ELF-1 (cell line): ENCODE data around the gene ERI3.
A peak's percentile ranks its signal among the peaks of the same experiment; 100 is the strongest.

Experiments used
- DNase-seq: peaks from one replicate; pipeline ENCODE4 v3.0.0-alpha.2; 2016; ENCODE audit warnings: low read depth, low spot score

Gene ERI3

DNA sequence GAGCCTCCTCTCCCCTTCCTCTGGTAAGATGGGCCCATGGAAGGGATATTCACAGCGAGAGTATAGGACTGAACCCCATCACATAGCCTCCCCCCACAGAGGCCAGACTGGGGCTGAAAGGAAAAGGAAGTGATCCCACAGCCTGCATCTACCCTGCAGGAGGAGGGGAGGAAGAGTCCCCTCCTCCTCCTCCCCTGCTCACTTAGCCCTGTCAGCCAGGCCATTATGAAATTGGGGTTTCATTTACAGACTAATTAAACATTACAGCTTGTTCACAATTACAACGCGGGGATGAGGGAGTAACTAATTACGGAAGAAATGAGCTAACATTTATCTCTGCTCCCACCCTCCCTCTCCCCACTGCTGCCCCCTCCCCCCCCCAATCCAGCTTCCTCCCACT lies 116.4 kb downstream of the ERI3 start:
- no peak for DNase-seq

DNA sequence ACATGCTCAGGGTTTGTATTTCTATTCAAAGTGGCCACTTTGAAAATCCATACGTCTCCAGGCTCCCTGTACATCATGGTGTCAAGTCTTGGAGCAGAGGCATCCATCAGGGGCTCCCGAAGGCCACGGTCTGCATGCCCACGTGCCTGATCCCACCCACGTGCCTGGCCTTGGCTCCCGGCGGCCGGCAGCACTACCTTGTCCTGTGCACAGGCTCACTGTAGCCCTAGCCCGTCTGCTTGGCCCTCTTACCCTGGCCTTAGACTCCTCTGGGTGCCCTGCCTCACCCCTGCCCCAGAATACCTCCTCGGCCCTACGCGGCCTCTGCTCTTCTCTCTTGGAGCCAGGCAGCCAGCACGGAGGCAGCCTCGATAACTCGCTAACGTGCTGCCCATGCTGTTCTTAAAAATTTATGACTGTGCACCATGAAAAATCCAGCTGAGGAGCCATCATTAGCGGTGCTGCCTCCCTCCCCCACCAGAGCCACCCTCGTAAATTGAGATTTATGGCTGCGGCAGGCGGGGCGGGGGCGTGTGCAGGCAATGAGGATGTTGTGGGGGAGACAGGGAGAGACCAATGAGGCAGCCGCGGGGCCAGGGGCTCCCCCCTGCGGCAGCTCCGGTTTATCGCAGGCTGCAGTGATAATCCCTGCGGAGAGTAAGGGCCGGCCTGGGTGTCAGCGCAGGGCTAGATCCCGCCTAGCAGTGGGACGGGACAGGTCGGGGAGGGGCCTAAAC lies 117.2 kb downstream of the ERI3 start:
- peak; percentile 97 for DNase-seq

DNA sequence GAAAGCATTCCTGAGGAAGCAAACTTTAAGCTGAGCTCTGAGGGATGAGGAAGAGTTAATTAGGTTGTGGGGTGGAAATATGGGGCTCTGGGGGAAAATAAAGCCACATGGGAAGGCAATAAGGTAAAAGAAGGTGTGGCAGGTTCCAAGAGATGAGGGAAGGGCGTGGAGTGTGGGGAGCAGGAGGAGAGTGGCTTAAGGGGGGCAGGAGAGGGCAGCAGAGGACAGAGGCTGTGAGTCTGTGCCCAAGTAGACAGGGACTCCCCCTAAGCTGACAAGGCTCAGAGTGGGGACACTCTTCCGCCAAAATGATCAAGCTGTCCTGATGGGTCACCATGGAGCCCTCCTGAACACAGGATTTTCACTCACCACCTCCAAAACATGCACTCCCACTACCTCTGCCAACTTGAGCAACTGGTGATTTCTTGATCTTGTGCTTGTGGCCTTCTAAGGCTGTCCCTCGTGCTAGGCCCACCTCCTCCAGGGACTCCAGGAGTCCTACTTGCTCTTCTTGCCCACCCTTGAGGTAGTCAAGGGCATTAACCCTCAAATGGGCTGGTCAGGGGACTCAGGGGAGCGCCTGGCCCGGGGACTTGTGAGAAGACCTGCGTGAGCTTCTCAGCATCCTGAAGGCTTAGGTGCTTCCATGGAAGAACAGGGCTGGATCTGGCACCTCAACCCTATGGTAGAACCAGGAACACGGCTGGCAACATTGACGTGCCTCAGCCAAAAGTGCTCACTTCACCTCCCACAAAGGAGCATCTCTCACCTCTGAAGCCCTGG lies 118.4 kb downstream of the ERI3 start:
- no peak for DNase-seq

DNA sequence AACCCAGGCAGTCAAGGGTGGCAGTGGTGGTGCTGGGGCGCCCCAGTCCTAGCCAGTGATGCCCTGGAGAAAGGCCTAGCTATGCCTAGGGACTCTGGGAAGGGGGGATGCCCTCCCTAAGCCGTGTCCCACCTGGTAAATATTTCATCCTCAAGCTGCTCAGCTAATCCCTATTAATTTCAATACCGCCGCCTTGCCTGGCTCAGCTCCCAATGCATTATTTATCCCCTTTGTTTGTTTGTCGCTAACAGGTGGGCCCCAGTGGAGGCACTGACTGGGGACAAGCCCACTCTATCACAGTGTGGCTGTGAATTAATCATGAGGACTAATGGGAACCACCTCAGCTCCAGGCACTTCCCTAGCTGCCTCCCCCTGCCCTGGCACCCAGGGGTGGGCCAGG lies 119.2 kb downstream of the ERI3 start:
- DNase-seq = no peak

DNA sequence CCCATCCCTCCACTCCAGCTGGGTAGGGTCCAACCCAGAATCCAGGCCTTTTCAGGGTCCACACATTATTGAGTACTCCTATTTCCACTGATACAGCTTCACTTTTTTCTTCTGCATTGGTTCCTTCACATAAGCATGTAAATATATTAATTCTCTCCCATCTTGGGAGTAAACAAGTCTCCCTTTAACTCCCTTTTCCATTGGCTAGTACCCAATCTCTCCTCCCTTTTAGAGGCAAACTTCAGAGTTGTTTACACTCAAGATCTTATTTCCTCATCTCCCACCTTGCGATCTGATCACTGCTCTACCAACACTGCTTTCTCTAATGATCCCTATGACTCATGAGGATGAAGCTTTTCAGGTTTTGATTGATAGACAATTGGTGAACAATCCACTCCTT lies 121.5 kb downstream of the ERI3 start:
- no peak for DNase-seq

DNA sequence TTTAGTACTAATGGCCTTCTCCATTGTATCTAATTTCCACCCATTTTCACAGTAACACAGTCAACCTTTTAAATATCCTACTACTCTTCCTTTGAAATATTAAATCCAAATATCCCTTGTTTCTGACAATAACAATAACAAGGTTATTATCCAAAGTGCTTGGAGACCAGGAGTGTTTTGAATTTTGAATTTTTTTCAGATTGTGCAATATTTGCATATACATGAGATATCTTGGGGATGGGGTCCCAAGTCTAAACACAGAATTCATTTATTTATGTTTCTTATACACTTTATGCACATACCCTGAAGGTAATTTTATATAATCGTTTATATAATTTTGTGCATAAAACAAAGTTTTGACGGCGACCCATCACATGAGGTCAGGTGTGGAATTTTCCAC lies 124.3 kb downstream of the ERI3 start:
- no peak for DNase-seq

DNA sequence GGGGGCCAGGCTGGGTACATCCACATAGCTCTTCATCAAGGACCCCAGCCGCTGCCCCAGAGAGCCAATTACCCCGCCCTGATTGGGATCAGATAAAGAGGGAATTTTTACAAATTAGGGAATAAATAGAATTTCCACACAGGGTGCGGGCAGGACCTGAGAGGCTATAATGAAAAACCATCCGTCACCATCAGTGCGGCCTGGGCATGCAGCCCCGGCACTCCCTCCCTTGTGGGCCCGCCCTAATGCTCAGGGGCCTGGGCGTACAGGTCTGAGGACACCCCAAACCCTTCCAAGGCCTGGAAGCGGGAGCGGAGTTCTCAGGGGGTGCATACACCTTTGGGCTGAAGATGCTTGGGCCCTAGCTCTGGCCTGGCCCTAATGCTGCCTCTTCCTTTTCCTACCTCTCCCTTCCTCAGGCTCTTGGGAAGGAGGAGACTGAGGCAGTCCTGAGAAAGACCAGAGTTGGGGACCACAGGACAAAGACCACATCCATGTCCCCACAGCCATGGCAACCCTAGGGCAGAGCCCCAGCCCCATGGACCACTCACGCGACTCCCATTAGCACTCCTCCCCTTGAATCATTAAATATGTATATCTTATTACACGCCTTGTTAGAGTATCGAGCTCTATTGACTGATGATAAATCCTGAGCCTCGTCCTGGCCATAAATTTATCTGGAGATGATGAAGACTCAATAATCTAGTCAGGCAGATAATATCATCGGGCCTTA lies 125.5 kb downstream of the ERI3 start:
- DNase-seq = no peak

DNA sequence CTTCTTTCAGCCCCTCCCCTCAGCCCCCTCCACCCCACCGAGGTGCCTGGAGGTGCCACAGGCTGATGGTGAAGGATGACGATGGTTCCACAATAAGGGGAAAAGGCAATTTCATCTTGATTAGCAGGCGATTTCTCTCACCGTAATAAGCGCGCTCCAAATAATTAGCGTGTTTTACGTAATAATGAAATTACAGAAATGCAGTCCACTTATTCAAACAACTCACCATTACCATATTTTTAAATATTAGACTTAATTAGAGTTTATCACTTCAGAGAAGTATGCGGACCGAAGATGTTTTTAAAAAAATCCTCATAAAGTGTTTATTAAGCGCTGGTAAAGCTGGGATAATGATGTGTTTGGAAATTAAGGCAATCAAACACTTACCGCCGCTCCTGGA lies 126.8 kb downstream of the ERI3 start:
- no peak for DNase-seq

DNA sequence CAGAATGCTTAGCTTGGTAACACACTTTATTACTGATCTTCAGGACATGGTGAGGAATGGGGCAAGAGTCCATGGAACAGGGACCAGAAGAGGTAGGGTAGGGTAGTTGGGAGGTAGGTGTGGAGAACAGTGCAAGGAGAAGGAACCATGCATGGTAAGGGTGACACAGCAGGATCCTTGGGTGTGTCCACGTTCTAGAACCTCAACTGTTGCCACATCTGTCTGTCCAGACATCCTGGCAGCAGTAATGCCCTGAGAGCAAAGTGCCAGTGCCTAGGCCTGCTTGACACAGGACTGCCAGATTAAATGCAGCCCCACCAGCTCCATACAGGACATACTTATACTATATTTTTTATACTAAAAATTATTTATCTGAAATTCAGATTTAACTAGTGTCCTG lies 127.8 kb downstream of the ERI3 start:
- DNase-seq = no peak

DNA sequence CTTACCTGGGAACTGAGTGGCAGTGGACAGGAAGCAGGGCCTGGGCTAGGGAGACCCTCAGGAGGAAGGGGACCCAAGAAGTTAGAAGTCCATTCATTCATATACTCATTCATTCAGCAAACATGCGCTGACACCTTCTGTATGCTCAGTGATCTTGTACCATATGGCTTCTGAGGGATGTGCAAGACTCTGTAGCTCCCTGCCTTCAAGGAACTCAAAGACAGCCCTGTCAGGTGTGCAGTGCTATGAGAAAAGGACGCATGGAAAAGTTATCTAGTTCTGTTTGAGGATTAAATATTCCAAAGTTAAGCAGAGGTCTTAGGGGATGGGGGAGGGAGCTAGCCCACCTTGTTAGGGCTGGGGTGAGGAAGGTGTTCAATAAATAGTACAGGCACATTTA lies 129.3 kb downstream of the ERI3 start:
- no peak for DNase-seq

DNA sequence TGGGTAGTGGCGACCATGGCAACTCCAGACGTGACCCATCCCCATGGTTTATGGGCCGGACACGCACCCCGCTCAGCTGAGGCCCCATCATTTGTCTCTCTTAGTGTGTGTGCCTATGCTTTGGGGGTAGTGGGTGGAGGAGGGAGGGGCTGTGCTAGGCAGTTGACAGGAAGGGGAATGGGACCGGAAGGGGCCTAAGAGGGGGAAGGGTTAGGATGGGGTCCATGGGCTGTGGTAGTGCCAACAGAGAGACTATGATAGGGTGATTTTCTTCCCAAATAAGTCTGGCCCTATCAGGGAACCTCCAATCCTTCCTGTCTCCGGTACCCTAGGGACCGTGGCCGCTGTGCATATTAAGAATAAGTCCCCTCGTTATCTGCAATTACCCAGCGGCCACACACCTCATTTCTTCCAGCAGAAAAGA lies 131.9 kb downstream of the ERI3 start:
- no peak for DNase-seq

DNA sequence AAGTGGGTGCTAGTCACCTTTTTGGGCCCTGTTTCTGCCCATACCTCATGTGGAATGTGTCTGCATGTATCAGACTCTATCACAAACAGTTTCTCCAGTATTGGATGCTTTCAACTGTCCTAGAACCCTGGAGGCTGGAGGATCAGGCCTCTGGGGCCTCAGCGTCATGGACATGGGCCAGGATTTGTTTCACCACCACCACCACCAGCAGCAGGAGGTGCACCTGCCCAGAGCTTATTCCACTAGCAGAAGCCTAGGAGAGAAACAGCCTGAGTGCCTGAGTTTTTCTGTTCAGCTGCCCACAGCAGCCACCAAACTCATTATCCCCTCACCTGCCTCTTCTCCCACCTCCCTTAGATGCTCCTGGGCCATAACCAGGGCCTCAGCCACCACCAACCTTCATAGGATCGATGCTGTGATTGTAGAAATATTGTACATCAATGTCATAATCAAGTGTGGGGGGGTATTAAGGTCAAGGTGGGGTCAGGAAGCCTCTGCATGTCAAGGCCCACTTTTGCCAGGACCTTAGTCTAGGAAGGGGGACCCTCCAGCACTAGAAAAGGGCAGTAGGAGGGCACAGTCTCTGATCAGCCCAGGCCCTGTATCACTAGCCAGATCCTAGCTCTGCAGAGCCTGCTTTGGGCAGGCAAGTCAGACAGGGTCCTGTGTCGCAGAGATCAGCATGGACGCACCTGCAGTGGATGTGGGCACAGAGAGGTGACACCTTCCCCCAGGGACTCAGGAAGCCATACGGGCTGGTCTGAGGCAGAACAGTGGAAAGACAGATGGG lies 132.5 kb downstream of the ERI3 start:
- no peak for DNase-seq

DNA sequence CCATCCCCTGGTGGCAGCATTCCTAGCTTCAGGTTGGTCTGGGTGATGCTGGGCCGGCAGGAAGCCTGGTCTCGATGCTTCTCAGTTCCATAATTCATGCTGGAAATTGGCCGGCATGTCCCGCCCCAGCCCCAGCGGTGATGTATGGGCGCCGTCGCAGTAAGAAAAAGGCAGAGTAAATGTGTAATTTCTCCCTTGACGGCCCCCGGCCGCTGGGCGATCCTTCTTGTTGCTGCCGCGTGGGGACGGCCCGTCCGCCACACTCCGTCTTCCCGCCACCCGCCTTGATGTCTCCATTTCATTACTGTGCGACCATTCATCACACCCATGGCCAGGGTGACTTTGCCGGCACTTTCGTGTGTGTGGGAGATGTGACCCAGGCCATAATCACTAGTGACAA lies 133.3 kb downstream of the ERI3 start:
- no peak for DNase-seq

DNA sequence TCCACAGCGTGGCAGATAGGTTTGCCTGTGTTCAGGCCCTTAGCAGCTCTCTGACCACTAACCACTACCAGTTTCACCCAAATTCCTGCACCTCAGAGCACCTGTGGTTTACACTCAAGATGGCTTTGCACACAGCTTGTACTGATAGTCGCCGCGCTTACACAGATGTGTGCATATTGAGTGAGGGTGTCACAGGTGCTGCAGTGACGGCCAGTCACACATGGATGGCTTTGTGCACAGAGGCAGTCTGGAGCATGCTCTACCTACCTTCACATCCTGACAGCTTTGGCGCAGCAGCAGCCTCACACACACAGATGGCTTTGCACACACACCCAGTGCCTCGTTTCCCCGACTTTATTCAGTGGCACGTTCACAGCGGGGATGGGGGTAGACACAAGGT lies 134.3 kb downstream of the ERI3 start:
- DNase-seq = no peak

DNA sequence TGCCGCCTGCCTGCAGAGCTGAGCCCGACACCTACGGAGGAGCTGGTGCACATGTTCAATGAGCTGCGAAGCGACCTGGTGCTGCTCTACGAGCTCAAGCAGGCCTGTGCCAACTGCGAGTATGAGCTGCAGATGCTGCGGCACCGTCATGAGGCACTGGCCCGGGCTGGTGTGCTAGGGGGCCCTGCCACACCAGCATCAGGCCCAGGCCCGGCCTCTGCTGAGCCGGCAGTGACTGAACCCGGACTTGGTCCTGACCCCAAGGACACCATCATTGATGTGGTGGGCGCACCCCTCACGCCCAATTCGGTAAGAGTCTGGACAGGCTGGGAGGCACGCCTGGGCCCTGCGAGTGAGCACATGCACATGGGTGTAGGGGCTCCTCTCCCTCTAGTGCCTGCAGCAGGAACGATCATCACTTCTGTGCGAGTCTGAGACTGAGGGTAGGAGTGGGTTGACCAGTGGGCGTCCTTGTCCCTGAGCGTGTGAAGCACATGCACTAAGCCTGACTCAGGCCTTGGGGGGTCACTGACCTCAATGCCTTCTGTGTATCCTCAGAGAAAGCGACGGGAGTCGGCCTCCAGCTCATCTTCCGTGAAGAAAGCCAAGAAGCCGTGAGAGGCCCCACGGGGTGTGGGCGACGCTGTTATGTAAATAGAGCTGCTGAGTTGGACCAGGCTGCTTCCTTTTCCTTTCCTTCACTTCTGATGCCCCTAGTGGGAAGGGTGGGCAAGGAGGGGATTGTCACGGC lies 134.9 kb downstream of the ERI3 start:
- no peak for DNase-seq

DNA sequence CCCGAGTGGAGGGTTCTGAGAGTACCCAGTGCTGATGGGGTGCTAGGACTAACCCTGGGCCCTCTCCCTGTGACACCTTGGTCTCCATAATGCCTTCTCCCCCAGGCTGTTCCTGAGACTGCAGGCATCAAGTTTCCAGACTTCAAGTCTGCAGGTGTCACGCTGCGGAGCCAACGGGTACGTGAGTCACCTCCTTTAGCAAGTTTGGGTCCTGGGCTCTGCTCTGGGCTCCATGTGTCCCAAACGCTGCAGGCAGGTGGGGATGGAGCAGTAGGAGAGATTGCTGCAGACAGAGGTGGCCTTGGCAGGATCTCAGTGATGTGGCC lies 135.8 kb downstream of the ERI3 start:
- DNase-seq = no peak

DNA sequence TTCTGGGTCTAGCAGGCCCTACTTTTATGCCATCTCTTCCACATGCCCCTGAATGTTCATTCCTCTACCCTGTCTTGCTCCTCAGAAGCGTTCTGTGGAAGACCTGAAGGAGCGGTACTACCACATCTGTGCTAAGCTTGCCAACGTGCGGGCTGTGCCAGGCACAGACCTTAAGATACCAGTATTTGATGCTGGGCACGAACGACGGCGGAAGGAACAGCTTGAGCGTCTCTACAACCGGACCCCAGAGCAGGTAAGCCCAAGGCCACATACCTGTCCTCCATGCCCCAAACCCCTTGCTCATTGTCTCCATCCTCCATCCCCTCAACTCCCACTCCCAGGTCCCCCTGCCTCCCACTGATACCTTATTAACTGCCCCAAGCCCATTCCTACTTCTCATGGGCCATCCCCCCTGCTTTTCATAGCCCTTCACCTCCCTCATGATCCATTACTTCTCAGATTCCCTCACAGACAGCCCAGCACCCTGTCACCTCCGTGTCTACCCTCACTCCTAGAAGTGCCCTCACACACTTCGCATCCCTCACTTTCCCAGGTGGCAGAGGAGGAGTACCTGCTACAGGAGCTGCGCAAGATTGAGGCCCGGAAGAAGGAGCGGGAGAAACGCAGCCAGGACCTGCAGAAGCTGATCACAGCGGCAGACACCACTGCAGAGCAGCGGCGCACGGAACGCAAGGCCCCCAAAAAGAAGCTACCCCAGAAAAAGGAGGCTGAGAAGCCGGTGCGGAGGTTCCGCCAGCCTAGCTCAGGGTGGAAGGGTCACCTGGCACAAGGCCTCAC lies 136.4 kb downstream of the ERI3 start:
- DNase-seq = no peak

DNA sequence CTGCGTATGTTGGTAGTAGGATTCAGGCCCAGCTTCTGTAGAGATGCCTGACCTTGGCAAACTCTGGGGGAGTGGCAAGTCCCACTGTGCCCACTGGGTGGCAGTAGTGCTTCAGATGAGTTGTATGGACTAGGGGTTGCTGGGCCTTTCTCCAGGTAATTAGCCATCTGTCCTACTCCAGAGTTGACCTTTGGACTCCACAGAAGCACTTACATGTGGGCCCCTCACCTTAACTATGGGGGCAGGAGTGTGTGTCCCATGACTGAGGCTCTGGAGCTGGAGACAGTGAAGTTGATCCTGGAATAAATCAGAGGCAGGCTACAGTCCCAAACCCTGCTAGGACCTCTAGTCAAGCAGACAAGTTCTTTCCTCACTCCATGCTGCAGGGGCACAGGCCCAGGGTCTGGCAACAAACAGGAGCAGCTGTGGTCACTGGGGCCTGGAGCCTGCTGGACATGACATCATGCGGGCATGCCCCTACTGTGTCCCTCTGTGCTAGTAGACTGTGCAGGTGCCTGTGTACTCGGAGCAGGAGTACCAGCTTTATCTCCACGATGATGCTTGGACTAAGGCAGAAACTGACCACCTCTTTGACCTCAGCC lies 137.1 kb downstream of the ERI3 start:
- DNase-seq = peak; percentile 87

DNA sequence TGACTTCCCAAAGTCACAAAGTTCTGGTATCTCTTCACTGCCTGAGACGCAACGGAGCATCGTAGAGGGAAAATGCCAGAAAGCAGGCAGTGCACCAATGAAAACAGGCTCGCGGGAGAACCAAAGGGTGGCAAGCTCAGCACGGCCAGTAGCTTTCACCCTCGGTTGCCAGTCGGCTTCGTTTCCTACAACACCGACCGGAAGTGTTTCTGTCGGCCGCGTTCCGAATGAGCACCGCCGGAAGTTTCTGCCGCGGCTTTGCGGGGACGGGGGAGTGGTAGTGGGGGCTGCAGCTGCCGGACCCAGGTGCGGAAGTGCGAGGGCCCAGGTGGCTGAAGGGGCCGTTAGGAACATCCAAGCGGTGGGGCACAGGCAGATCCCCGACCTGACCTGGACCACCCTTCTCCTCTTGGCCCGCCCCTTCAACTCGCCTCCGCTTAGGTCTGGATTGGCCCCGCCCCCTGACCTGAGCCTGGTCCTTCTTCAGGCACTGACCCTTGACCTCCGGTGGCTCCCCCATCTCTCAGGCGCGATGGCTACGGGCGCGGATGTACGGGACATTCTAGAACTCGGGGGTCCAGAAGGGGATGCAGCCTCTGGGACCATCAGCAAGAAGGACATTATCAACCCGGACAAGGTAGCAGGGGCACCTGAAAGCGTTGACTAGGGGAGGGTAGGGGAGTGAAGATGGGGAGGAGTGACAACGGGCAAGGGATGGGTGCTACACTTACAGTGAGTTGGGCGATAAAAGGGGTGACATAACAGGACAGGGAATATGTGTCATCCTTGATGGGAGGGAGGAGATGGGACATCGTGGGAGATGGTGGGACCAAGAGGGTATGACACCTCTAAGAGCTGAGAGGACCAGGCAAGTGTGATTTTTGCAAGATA lies 141.6 kb downstream of the ERI3 start, which contains the start of gene DMAP1:
TSS of gene DMAP1 (plus strand) at position 250 of the 891 bp plus-strand sequence. CDS start at position 533, 283 bp downstream.
- peak; percentile 92 for DNase-seq
